ENCODE measurements around the gene LNP1. TPM values are rescaled to one million over a fixed set of nuclear protein-coding genes. Genes with fewer than 3 reads are reported as not detected.

LNP1 gene
- total RNA-seq, 1 donor from 2014 or later, result 2.4 TPM

DNA sequence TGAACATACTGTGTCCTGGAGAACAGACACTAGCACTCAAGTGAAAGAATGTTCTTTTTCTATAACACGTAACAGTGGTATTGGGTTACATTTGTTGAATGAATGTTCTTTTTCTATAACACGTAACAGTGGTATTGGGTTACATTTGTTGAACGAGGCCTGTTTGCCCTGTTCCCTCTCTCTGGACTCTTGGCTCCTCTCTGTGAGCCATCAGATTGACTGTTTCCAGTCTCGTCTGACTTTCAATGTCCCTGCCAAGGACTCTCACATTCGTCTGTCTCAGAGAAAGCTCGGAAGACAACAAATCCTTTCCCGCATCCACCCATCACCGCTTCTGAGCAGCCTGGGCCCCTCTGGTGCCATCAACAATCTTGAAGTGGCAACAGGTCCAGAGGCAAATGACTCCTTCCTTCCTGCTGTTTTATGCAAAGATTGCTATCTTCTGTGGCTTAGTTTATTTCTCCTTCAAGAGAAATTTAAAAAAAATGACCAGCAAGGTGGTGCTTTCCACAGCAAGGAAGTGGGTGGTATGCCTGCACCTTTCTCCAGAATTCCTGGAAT is 99.1 kb downstream of the LNP1 start:
- H3K36me3 Mint-ChIP-seq (ENCODE audit: unreplicated experiment), result peaks cover 10% of the 10 kb centered on the region
- DNase-seq (ENCODE audit: extremely low spot score, unreplicated experiment), result no peak

DNA sequence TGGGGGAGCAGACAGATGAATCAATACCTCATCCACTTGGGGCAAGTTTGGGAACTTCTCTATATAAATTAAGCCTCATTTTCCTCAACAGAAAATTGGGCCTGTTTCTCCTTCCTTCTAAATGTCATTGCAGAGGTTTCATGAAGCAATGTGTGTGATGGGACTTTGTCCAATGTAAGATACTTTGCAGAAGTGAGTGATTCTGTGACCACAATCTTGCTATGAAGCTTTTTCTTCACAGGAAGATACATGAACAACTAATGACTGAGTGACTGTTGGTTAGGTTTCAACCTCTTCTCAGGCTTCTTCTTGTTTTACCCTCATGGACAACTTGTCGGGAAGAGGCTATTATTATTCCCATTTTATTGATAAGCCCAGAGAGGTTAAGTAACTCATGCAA is 102.1 kb downstream of the LNP1 start:
- TF ChIP-seq, protein P1, sequence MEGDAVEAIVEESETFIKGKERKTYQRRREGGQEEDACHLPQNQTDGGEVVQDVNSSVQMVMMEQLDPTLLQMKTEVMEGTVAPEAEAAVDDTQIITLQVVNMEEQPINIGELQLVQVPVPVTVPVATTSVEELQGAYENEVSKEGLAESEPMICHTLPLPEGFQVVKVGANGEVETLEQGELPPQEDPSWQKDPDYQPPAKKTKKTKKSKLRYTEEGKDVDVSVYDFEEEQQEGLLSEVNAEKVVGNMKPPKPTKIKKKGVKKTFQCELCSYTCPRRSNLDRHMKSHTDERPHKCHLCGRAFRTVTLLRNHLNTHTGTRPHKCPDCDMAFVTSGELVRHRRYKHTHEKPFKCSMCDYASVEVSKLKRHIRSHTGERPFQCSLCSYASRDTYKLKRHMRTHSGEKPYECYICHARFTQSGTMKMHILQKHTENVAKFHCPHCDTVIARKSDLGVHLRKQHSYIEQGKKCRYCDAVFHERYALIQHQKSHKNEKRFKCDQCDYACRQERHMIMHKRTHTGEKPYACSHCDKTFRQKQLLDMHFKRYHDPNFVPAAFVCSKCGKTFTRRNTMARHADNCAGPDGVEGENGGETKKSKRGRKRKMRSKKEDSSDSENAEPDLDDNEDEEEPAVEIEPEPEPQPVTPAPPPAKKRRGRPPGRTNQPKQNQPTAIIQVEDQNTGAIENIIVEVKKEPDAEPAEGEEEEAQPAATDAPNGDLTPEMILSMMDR (IDR thresholded peaks at IDR 0.05), result no peak
- H3K36me3 Mint-ChIP-seq (ENCODE audit: unreplicated experiment), result peaks cover 16% of the 10 kb centered on the region
- no peak for DNase-seq (ENCODE audit: extremely low spot score, unreplicated experiment)
- peaks cover 21% of the 10 kb centered on the region for H3K9me3 Mint-ChIP-seq (ENCODE audit: unreplicated experiment)
- no peak overlapping the region for H3K27ac Mint-ChIP-seq (ENCODE audit: unreplicated experiment)
- peaks cover 3% of the 10 kb centered on the region for H3K4me1 Mint-ChIP-seq (ENCODE audit: unreplicated experiment)
- no peaks in the 10 kb centered on the region for H3K27me3 Mint-ChIP-seq (ENCODE audit: unreplicated experiment)
- H3K4me3 Mint-ChIP-seq (ENCODE audit: unreplicated experiment), result no peak overlapping the region

More for the DNA sequence above, 99.1 kb downstream of the LNP1 start:
- Mint-ChIP-seq H3K4me1 (ENCODE audit: unreplicated experiment) (peaks cover 13% of the 10 kb centered on the region), H3K4me3 (ENCODE audit: unreplicated experiment) (no peak overlapping the region), H3K27ac (ENCODE audit: unreplicated experiment) (no peak overlapping the region), H3K9me3 (ENCODE audit: unreplicated experiment) (peaks cover 4% of the 10 kb centered on the region), H3K27me3 (ENCODE audit: unreplicated experiment) (no peaks in the 10 kb centered on the region)
- TF ChIP-seq, protein P1 (IDR thresholded peaks at IDR 0.05), result no peak

Other genes starting within 250 kb of the LNP1 start
- 35.3 and 38.9 TPM in 2 replicates for gene TBC1D23, start 140.5 kb upstream of the LNP1 start, total RNA-seq
- gene NIT2, start 66.8 kb upstream of the LNP1 start, total RNA-seq, result 46.3 and 47.4 TPM in 2 replicates
- 36.3 and 38.0 TPM in 2 replicates for gene TOMM70, start 450 bp upstream of the LNP1 start, total RNA-seq
- gene TMEM45A, start 91.1 kb downstream of the LNP1 start, total RNA-seq, result 29.1 and 30.6 TPM in 2 replicates
- gene ADGRG7, start 208.1 kb downstream of the LNP1 start, total RNA-seq, result not detected in 2 replicates